Upper lobe of left lung (tissue), 4 donors: Measurements from ENCODE around the gene PDE1C.

Experiments
- CTCF ChIP-seq, 6 experiments: fragments of 450-650 bp in 4 of 6; fragments of 200-600 bp in 2 of 6; sonication (generic) in 2 of 6; IDR thresholded peaks; one replicate each; pipeline ENCODE4 v1.5.1; 2016 to 2019; ENCODE audit warnings: antibody characterized with exemption in 6 of 6
- EP300 ChIP-seq, 4 donors: sonication (generic); formaldehyde crosslinking; IDR thresholded peaks; one replicate each; pipeline ENCODE4 v1.5.1; 2017; ENCODE audit warnings: antibody characterized with exemption in 4 of 4, control low read depth in 2 of 4
- POLR2AphosphoS5 ChIP-seq, 2 donors: sonication (generic); formaldehyde crosslinking; IDR thresholded peaks; one replicate each; pipeline ENCODE4 v1.5.1; 2017; ENCODE audit warnings: antibody characterized with exemption in 2 of 2

GRCh38 chr7:31864646-31865045, 205.6 kb downstream of the PDE1C start:
- TF ChIP-seq CTCF (IDR thresholded peaks at IDR 0.05) (no peak), EP300 (IDR thresholded peaks at IDR 0.05) (no peak), POLR2AphosphoS5 (IDR thresholded peaks at IDR 0.05) (no peak)
